Glutamatergic neuron (in vitro differentiated cells): ENCODE data around the gene APOLD1. TPM values are rescaled to one million over a fixed set of nuclear protein-coding genes. Genes with fewer than 3 reads are reported as not detected.

Experiments
- DNase-seq: peaks from one replicate; pipeline ENCODE4 v3.0.0; 2022
- H3K27ac Mint-ChIP-seq: one replicate; pipeline ENCODE4 v1.8.0; 2020; ENCODE audit warnings: mild to moderate bottlenecking, mixed read lengths, inconsistent platforms; ENCODE audit not compliant: unreplicated experiment
- H3K27me3 Mint-ChIP-seq: one replicate; pipeline ENCODE4 v1.8.0; 2020; ENCODE audit warnings: mild to moderate bottlenecking, moderate library complexity, mixed read lengths, inconsistent platforms; ENCODE audit not compliant: unreplicated experiment
- H3K36me3 Mint-ChIP-seq: one replicate; pipeline ENCODE4 v1.8.0; 2020; ENCODE audit warnings: mild to moderate bottlenecking, mixed read lengths, inconsistent platforms; ENCODE audit not compliant: unreplicated experiment
- H3K4me1 Mint-ChIP-seq: one replicate; pipeline ENCODE4 v1.8.0; 2020; ENCODE audit warnings: mild to moderate bottlenecking, low read depth, mixed read lengths, inconsistent platforms; ENCODE audit not compliant: unreplicated experiment
- H3K4me3 Mint-ChIP-seq: one replicate; pipeline ENCODE4 v1.8.0; 2020; ENCODE audit warnings: mild to moderate bottlenecking, mixed read lengths, inconsistent platforms; ENCODE audit not compliant: unreplicated experiment
- H3K9me3 Mint-ChIP-seq: one replicate; pipeline ENCODE4 v1.8.0; 2020; ENCODE audit warnings: mild to moderate bottlenecking, moderate library complexity, mixed read lengths, inconsistent platforms; ENCODE audit not compliant: unreplicated experiment
- CTCF ChIP-seq: fragments of 200-600 bp; sonication (generic); IDR thresholded peaks from one replicate; pipeline ENCODE4 v1.5.0; 2021; ENCODE audit not compliant: partially characterized antibody, unreplicated experiment
- total RNA-seq: library from RNA; stranded (reverse); fragmentation: NEBNext Ultra II Directional; extraction: Animal tissue kit (Norgen Biotek cat#: 25700); gene quantifications from one replicate; pipeline ENCODE4 v1.2.1, GENCODE V29; 2021; ENCODE audit not compliant: unreplicated experiment

The APOLD1 gene
- total RNA-seq, 1 donor from 2014 or later = 0.86 TPM

GRCh38 chr12:12745576-12746211 is 39.8 kb upstream of the APOLD1 start:
- H3K9me3 Mint-ChIP-seq = no peaks in the 10 kb centered on the region
- no peaks in the 10 kb centered on the region for H3K4me1 Mint-ChIP-seq
- H3K27me3 Mint-ChIP-seq = peaks cover 4% of the 10 kb centered on the region
- TF ChIP-seq CTCF = no peak
- H3K27ac Mint-ChIP-seq = no peak overlapping the region
- DNase-seq = no peak
- no peaks in the 10 kb centered on the region for H3K36me3 Mint-ChIP-seq
- H3K4me3 Mint-ChIP-seq = no peak overlapping the region

- no peaks in the 10 kb centered on the region for H3K4me1 Mint-ChIP-seq
- no peaks in the 10 kb centered on the region for H3K9me3 Mint-ChIP-seq
- no peak overlapping the region for H3K27ac Mint-ChIP-seq
- peaks cover 2% of the 10 kb centered on the region for H3K27me3 Mint-ChIP-seq
- no peaks in the 10 kb centered on the region for H3K36me3 Mint-ChIP-seq
- no peak overlapping the region for H3K4me3 Mint-ChIP-seq
- TF ChIP-seq CTCF = no peak
- no peak for DNase-seq
Observed at GRCh38 chr12:12747278-12747677, 38.2 kb upstream of the APOLD1 start.

- Mint-ChIP-seq H3K9me3 (no peaks in the 10 kb centered on the region), H3K36me3 (no peaks in the 10 kb centered on the region), H3K27me3 (peaks cover 2% of the 10 kb centered on the region), H3K4me1 (no peaks in the 10 kb centered on the region), H3K4me3 (no peak overlapping the region), H3K27ac (no peak overlapping the region)
- no peak for TF ChIP-seq CTCF
- DNase-seq = no peak
Observed at GRCh38 chr12:12748044-12748443, 37.4 kb upstream of the APOLD1 start.

GRCh38 chr12:12749433-12749832 is 36.0 kb upstream of the APOLD1 start:
- no peaks in the 10 kb centered on the region for H3K4me1 Mint-ChIP-seq
- H3K27ac Mint-ChIP-seq = no peak overlapping the region
- H3K36me3 Mint-ChIP-seq = no peaks in the 10 kb centered on the region
- TF ChIP-seq CTCF = no peak
- no peak overlapping the region for H3K4me3 Mint-ChIP-seq
- no peak for DNase-seq
- H3K27me3 Mint-ChIP-seq = peaks cover 2% of the 10 kb centered on the region
- no peaks in the 10 kb centered on the region for H3K9me3 Mint-ChIP-seq

GRCh38 chr12:12755923-12756322 is 29.5 kb upstream of the APOLD1 start:
- H3K36me3 Mint-ChIP-seq = no peaks in the 10 kb centered on the region

More at GRCh38 chr12:12755923-12756322, 29.5 kb upstream of the APOLD1 start:
- no peak for TF ChIP-seq CTCF
- H3K27me3 Mint-ChIP-seq = no peaks in the 10 kb centered on the region
- H3K9me3 Mint-ChIP-seq = no peaks in the 10 kb centered on the region
- no peak for DNase-seq
- no peaks in the 10 kb centered on the region for H3K4me1 Mint-ChIP-seq
- no peak overlapping the region for H3K4me3 Mint-ChIP-seq
- no peak overlapping the region for H3K27ac Mint-ChIP-seq
